K562 (cell line): ENCODE measurements around the gene ZDHHC17. TPM values are rescaled to one million over a fixed set of nuclear protein-coding genes. Genes with fewer than 3 reads are reported as not detected.

Experiments
- CTBP1 ChIP-seq: fragments of 450-650 bp; IDR thresholded peaks from 2 replicates; pipeline ENCODE4 v1.6.1; 2016; ENCODE audit warnings: borderline replicate concordance
- CTCFL ChIP-seq: IDR thresholded peaks from 2 replicates; pipeline ENCODE4 v1.6.1; 2011; ENCODE audit warnings: borderline replicate concordance, low read depth, mild to moderate bottlenecking, moderate library complexity, low read length; ENCODE audit not compliant: insufficient read depth, poor library complexity, severe bottlenecking
- KDM2B ChIP-seq: fragments of 250-450 bp; sonication (Bioruptor Pico); IDR thresholded peaks from 2 replicates; pipeline ENCODE4 v1.8.0; 2021; ENCODE audit warnings: mild to moderate bottlenecking, moderate library complexity
- LCOR ChIP-seq: sonication (generic); formaldehyde crosslinking; IDR thresholded peaks from 2 replicates; pipeline ENCODE4 v1.8.0; 2022; ENCODE audit warnings: mild to moderate bottlenecking, missing genetic modification reagents
- PHF8 ChIP-seq: fragments of 200-600 bp; sonication (generic); IDR thresholded peaks from 2 replicates; pipeline ENCODE4 v1.6.1; 2012; ENCODE audit warnings: mixed run types, mild to moderate bottlenecking, inconsistent platforms, low read length, moderate library complexity, borderline replicate concordance
- POLR2G ChIP-seq: fragments of 200-400 bp; formaldehyde crosslinking; IDR thresholded peaks from 2 replicates; pipeline ENCODE4 v1.6.1; 2017; ENCODE audit warnings: low read depth, mild to moderate bottlenecking, antibody characterized with exemption, low read length, moderate library complexity
- PRPF4 ChIP-seq: fragments of 200-400 bp; formaldehyde crosslinking; IDR thresholded peaks from one replicate; pipeline ENCODE4 v1.6.1; 2017; ENCODE audit warnings: low read length, low read depth, mild to moderate bottlenecking; ENCODE audit not compliant: insufficient read depth, poor library complexity, severe bottlenecking
- RB1 ChIP-seq: fragments of 450-650 bp; IDR thresholded peaks from 2 replicates; pipeline ENCODE4 v1.6.1; 2017; ENCODE audit warnings: low read depth, mild to moderate bottlenecking
- TAF7 ChIP-seq: fragments of 450-650 bp; IDR thresholded peaks from 2 replicates; pipeline ENCODE4 v1.6.1; 2016; ENCODE audit warnings: missing genetic modification characterization, missing compliant biosample characterization
- TBP ChIP-seq: optimal IDR thresholded peaks from 2 replicates; pipeline ENCODE3; 2011; ENCODE audit warnings: low read depth, low read length, improper control_type of control experiment
- ZBTB11 ChIP-seq, 3 experiments: fragments of 200-800 bp in 1 of 3; fragments of 250-450 bp in 1 of 3; fragments of 450-650 bp in 1 of 3; sonication (Bioruptor Pico) in 1 of 3; sonication (Bioruptor generic) in 1 of 3; formaldehyde crosslinking in 1 of 3; IDR thresholded peaks; 2 replicates each; pipeline versions ENCODE4 v1.6.1 to v1.8.0; 2016 to 2022; ENCODE audit warnings: mild to moderate bottlenecking in 2 of 3, missing genetic modification characterization in 2 of 3, missing compliant biosample characterization in 1 of 3, moderate library complexity in 1 of 3
- ZNF384 ChIP-seq: IDR thresholded peaks from 2 replicates; pipeline ENCODE4 v1.6.1; 2012; ENCODE audit warnings: low read depth, low read length, improper control_type of control experiment
- polyA plus RNA-seq, 8 experiments: library from polyadenylated mRNA; depleted of rRNA in 4 of 8; stranded (reverse) in 5 of 8; unstranded in 3 of 8; fragments of >200 nt; fragmentation: Nextera tagmentation in 2 of 8; fragmentation: Illumina TruSeq in 1 of 8; extraction: Ambion mirVana in 2 of 8; extraction: Trizol in 1 of 8; gene quantifications; 2 replicates each; pipeline versions ENCODE4 v1.2.1 to v1.2.3, GENCODE V29; 2011 to 2014; ENCODE audit warnings: inconsistent platforms in 1 of 8, missing spikeins in 1 of 8
- total RNA-seq, 7 experiments: library from RNA; depleted of rRNA in 6 of 7; stranded (reverse); fragments of >200 nt in 6 of 7; fragmentation: Illumina TruSeq in 2 of 7; extraction: Trizol in 2 of 7; gene quantifications; 2 replicates each; pipeline versions ENCODE4 v1.2.1 to v1.2.3, GENCODE V29; 2011 to 2021; ENCODE audit warnings: low replicate concordance in 1 of 7
- TF ChIP-seq, protein P1 (sequence below): sonication (generic); formaldehyde crosslinking; IDR thresholded peaks from 2 replicates; pipeline ENCODE4 v1.8.0; 2022; ENCODE audit warnings: missing genetic modification reagents, mild to moderate bottlenecking, moderate library complexity, borderline replicate concordance
- TF ChIP-seq, protein P2 (sequence below): sonication (generic); formaldehyde crosslinking; IDR thresholded peaks from 2 replicates; pipeline ENCODE4 v1.8.0; 2022; ENCODE audit warnings: mild to moderate bottlenecking, missing genetic modification reagents

The ZDHHC17 gene
- total and polyA plus RNA-seq, 9 of the 15 experiments (the other 6 are each of a cell fraction or from before 2014, with no cell fraction given), result 6.7 to 66.0 (median 27.5) TPM

DNA sequence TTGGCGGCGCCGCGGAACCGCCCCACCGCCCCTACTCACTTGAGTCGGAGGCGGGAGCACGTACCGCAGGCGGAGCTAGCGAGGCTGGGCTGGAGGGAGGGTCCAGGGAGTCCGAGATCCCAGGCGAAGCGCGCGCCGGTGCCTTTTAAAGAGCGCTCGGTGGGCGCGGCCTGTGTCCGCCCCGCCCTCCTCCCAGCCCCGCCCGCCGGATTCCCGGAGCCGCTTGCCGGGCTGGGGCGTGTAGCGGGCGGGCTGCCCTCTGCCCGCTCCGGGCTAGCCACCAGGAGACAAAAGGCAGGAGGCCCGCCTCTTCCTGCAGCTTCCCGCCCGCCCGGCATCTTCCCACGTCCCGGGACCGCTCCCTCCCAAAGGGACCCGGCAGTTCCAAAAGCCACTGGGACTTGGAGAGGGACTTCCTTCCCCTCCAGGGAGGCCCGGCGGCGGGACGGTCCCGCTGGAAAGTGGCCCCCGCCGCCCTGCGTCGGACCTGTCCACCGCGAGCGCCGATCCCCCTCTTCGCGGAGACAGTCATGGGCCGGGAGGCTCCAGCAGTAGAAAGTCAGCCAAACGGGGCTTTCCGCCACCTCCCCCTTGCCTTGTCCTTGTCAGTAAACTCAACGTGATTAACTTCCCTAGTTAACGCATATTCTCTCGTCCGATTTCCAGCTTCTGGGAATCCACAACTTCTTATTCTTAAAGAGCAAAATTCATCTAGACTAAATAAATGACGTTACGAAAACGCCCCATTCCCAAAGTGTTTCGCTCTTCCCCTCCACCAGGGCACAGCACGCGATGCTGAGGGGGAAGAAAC is 115.2 kb downstream of the ZDHHC17 start, which contains the start of gene CSRP2 (continued):
- no peak for TF ChIP-seq PRPF4
- TF ChIP-seq KDM2B, result no peak
- TF ChIP-seq, protein P1, sequence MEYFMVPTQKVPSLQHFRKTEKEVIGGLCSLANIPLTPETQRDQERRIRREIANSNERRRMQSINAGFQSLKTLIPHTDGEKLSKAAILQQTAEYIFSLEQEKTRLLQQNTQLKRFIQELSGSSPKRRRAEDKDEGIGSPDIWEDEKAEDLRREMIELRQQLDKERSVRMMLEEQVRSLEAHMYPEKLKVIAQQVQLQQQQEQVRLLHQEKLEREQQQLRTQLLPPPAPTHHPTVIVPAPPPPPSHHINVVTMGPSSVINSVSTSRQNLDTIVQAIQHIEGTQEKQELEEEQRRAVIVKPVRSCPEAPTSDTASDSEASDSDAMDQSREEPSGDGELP, result peak; percentile 32; the same call in 1 of the 2 replicates
- no peak for TF ChIP-seq ZNF384
- TF ChIP-seq POLR2G, result peak; percentile 73
- peak; percentile 84 for TF ChIP-seq TBP
- TF ChIP-seq CTBP1, result 0 out of 2 replicates have a peak, but pooled peaks have one; percentile 12
- peak; percentile 77 for TF ChIP-seq RB1
- TF ChIP-seq CTCFL, result peak; percentile 52
- TF ChIP-seq PHF8, result peak; percentile 33; the same call in 1 of the 2 replicates
- peak in 2 of 3 experiments; percentile 35 to 50; a peak in 3 of 6 replicates for TF ChIP-seq ZBTB11 (CRISPR knock-in tag; IDR thresholded peaks at IDR 0.05)
- TF ChIP-seq, protein P2, sequence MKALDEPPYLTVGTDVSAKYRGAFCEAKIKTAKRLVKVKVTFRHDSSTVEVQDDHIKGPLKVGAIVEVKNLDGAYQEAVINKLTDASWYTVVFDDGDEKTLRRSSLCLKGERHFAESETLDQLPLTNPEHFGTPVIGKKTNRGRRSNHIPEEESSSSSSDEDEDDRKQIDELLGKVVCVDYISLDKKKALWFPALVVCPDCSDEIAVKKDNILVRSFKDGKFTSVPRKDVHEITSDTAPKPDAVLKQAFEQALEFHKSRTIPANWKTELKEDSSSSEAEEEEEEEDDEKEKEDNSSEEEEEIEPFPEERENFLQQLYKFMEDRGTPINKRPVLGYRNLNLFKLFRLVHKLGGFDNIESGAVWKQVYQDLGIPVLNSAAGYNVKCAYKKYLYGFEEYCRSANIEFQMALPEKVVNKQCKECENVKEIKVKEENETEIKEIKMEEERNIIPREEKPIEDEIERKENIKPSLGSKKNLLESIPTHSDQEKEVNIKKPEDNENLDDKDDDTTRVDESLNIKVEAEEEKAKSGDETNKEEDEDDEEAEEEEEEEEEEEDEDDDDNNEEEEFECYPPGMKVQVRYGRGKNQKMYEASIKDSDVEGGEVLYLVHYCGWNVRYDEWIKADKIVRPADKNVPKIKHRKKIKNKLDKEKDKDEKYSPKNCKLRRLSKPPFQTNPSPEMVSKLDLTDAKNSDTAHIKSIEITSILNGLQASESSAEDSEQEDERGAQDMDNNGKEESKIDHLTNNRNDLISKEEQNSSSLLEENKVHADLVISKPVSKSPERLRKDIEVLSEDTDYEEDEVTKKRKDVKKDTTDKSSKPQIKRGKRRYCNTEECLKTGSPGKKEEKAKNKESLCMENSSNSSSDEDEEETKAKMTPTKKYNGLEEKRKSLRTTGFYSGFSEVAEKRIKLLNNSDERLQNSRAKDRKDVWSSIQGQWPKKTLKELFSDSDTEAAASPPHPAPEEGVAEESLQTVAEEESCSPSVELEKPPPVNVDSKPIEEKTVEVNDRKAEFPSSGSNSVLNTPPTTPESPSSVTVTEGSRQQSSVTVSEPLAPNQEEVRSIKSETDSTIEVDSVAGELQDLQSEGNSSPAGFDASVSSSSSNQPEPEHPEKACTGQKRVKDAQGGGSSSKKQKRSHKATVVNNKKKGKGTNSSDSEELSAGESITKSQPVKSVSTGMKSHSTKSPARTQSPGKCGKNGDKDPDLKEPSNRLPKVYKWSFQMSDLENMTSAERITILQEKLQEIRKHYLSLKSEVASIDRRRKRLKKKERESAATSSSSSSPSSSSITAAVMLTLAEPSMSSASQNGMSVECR (CRISPR knock-in tag), result no peak
- no peak for TF ChIP-seq TAF7 (tag)
- TF ChIP-seq LCOR (CRISPR knock-in tag), result peak; percentile 26; the same call in 1 of the 2 replicates
